Measurements from ENCODE around the gene ZMYND12.

Gene ZMYND12

GRCh38 chr1:42469727-42470126 is 13.9 kb upstream of the ZMYND12 start:
- no peak for TF ChIP-seq REST (IDR thresholded peaks at IDR 0.05; ENCODE audit: insufficient read depth in 1 of 2, low read depth in 2 of 2, low read length in 2 of 2)
- TF ChIP-seq SIN3A (IDR thresholded peaks at IDR 0.05; ENCODE audit: borderline replicate concordance, insufficient read depth, low read length): no peak
- TF ChIP-seq POLR2AphosphoS5 (IDR thresholded peaks at IDR 0.05; ENCODE audit: low read depth, low read length): no peak
- TF ChIP-seq FOXP2 (optimal IDR thresholded peaks at IDR 0.05; ENCODE audit: borderline replicate concordance, extremely low read depth, extremely low read length, insufficient read depth): no peak
- no peak for TF ChIP-seq TAF1 (IDR thresholded peaks at IDR 0.05; ENCODE audit: borderline replicate concordance, insufficient read depth, low read length)

- TF ChIP-seq TAF1 (IDR thresholded peaks at IDR 0.05; ENCODE audit: borderline replicate concordance, insufficient read depth, low read length) (no peak), SIN3A (IDR thresholded peaks at IDR 0.05; ENCODE audit: borderline replicate concordance, insufficient read depth, low read length) (no peak), REST (IDR thresholded peaks at IDR 0.05; ENCODE audit: insufficient read depth in 1 of 2, low read depth in 2 of 2, low read length in 2 of 2) (no peak), POLR2AphosphoS5 (IDR thresholded peaks at IDR 0.05; ENCODE audit: low read depth, low read length) (no peak), FOXP2 (optimal IDR thresholded peaks at IDR 0.05; ENCODE audit: borderline replicate concordance, extremely low read depth, extremely low read length, insufficient read depth) (no peak)
Measured at GRCh38 chr1:42466030-42466429, 10.2 kb upstream of the ZMYND12 start.

- TF ChIP-seq SIN3A (IDR thresholded peaks at IDR 0.05; ENCODE audit: borderline replicate concordance, insufficient read depth, low read length): no peak
- TF ChIP-seq POLR2AphosphoS5 (IDR thresholded peaks at IDR 0.05; ENCODE audit: low read depth, low read length): no peak
- no peak for TF ChIP-seq TAF1 (IDR thresholded peaks at IDR 0.05; ENCODE audit: borderline replicate concordance, insufficient read depth, low read length)
- no peak for TF ChIP-seq REST (IDR thresholded peaks at IDR 0.05; ENCODE audit: insufficient read depth in 1 of 2, low read depth in 2 of 2, low read length in 2 of 2)
- TF ChIP-seq FOXP2 (optimal IDR thresholded peaks at IDR 0.05; ENCODE audit: borderline replicate concordance, extremely low read depth, extremely low read length, insufficient read depth): no peak
Measured at GRCh38 chr1:42463921-42464320, 8.1 kb upstream of the ZMYND12 start.

- TF ChIP-seq TAF1 (IDR thresholded peaks at IDR 0.05; ENCODE audit: borderline replicate concordance, insufficient read depth, low read length): no peak
- TF ChIP-seq SIN3A (IDR thresholded peaks at IDR 0.05; ENCODE audit: borderline replicate concordance, insufficient read depth, low read length): no peak
- no peak for TF ChIP-seq FOXP2 (optimal IDR thresholded peaks at IDR 0.05; ENCODE audit: borderline replicate concordance, extremely low read depth, extremely low read length, insufficient read depth)
- TF ChIP-seq POLR2AphosphoS5 (IDR thresholded peaks at IDR 0.05; ENCODE audit: low read depth, low read length): no peak
- TF ChIP-seq REST (IDR thresholded peaks at IDR 0.05; ENCODE audit: insufficient read depth in 1 of 2, low read depth in 2 of 2, low read length in 2 of 2): no peak
Measured at GRCh38 chr1:42462828-42463763, 7.3 kb upstream of the ZMYND12 start, which contains the start of gene CCDC30. TSS of gene CCDC30 (plus strand) at chr1:42463286. CDS start at chr1:42480552, 17,266 bp downstream.
